Left lung (tissue), 10 donors: Measurements from ENCODE around the gene TENM3. TPM values are rescaled to one million over a fixed set of nuclear protein-coding genes. Genes with fewer than 3 reads are reported as not detected.

Experiments used
- ATAC-seq: fragments of 200-7000 bp; cut with Tn5 transposase; one replicate; pipeline ENCODE4 v1.9.1; 2020; ENCODE audit warnings: moderate library complexity
- DNase-seq, 4 donors: peaks; one replicate each; pipeline ENCODE4 v3.0.0-alpha.2; 2013 to 2020
- H3K27ac ChIP-seq, 2 donors: fragments of 200-600 bp; sonication (generic) in 1 of 2; one replicate each; pipeline versions ENCODE4 v1.5.0 to v1.8.0; 2020 to 2021
- H3K27me3 ChIP-seq, 2 donors: fragments of 200-600 bp; sonication (generic) in 1 of 2; one replicate each; pipeline versions ENCODE4 v1.5.0 to v1.8.0; 2020 to 2021
- H3K36me3 ChIP-seq, 2 donors: fragments of 200-600 bp; sonication (generic) in 1 of 2; one replicate each; pipeline versions ENCODE4 v1.5.0 to v1.8.0; 2020 to 2021
- H3K4me1 ChIP-seq, 2 donors: fragments of 200-600 bp; one replicate each; pipeline ENCODE4 v1.8.0; 2021
- H3K4me3 ChIP-seq, 2 donors: fragments of 200-600 bp; sonication (generic) in 1 of 2; one replicate each; pipeline versions ENCODE4 v1.5.0 to v1.8.0; 2020 to 2021; ENCODE audit warnings: mild to moderate bottlenecking in 1 of 2
- H3K9me3 ChIP-seq, 2 donors: fragments of 200-600 bp; sonication (generic) in 1 of 2; one replicate each; pipeline versions ENCODE4 v1.5.0 to v1.8.0; 2020 to 2021
- CTCF ChIP-seq, 2 donors: fragments of 200-600 bp; sonication (generic) in 1 of 2; IDR thresholded peaks; one replicate each; pipeline versions ENCODE4 v1.5.0 to v1.8.0; 2021; ENCODE audit warnings: antibody characterized with exemption in 2 of 2
- intact Hi-C, 2 donors: fragments of 100-400 bp; cut with DNase I; formaldehyde crosslinking; loops; one replicate each; pipeline versions ENCODE4 v1.11.2 to v1.14.2; 2022
- polyA plus RNA-seq, 6 donors: library from polyadenylated mRNA; unstranded; fragments of 120-200 nt; gene quantifications; one replicate each; pipeline ENCODE4 v1.2.1, GENCODE V29; 2013; ENCODE audit not compliant: insufficient read length in 6 of 6
- total RNA-seq, 2 donors: library from RNA; stranded (reverse); fragmentation: NEBNext Ultra II Directional; extraction: Animal tissue kit (Norgen Biotek cat#: 25700); gene quantifications; one replicate each; pipeline ENCODE4 v1.2.1, GENCODE V29; 2021
- donor health status: DM: no; HTN: yes; CAD: no.
- donor health status: DM: no; HTN: no; CAD: no.

The TENM3 gene
- total and polyA plus RNA-seq, 8 donors: 2.2 to 5.6 (median 3.1) TPM

GRCh38 chr4:182405087-182405486 is 161.9 kb downstream of the TENM3 start:
- no peak for ATAC-seq
- no peak overlapping the region for H3K4me3 ChIP-seq

GRCh38 chr4:182409271-182409670 is 166.1 kb downstream of the TENM3 start:
- no peak for TF ChIP-seq CTCF (IDR thresholded peaks at IDR 0.05)
- H3K4me3 ChIP-seq: no peak overlapping the region
- intact Hi-C loops: no loop called here

More at GRCh38 chr4:182405087-182405486, 161.9 kb downstream of the TENM3 start:
- Histone ChIP-seq H3K27ac (no peak overlapping the region), H3K27me3 (no peaks in the 10 kb centered on the region), H3K4me1 (no peaks in the 10 kb centered on the region), H3K9me3 (peaks cover 0 to 2% of the 10 kb centered on the region in 2 donors), H3K36me3 (no peaks in the 10 kb centered on the region)
- no peak for TF ChIP-seq CTCF (IDR thresholded peaks at IDR 0.05)
- intact Hi-C loops: no loop called here
- DNase-seq: no peak

GRCh38 chr4:182411391-182411790 is 168.2 kb downstream of the TENM3 start:
- H3K27ac ChIP-seq: no peak overlapping the region
- DNase-seq (no peak), ATAC-seq (no peak)
- H3K4me3 ChIP-seq: no peak overlapping the region
- TF ChIP-seq CTCF (IDR thresholded peaks at IDR 0.05): no peak
- no peaks in the 10 kb centered on the region for H3K36me3 ChIP-seq
- H3K4me1 ChIP-seq: no peaks in the 10 kb centered on the region
- no peaks in the 10 kb centered on the region for H3K27me3 ChIP-seq
- intact Hi-C loops: no loop called here
- H3K9me3 ChIP-seq: peaks cover 0 to 11% of the 10 kb centered on the region in 2 donors

More at GRCh38 chr4:182409271-182409670, 166.1 kb downstream of the TENM3 start:
- no peak overlapping the region for H3K27ac ChIP-seq
- no peak for DNase-seq
- no peak for ATAC-seq
- H3K9me3 ChIP-seq: peaks cover 0 to 14% of the 10 kb centered on the region in 2 donors
- H3K27me3 ChIP-seq: no peaks in the 10 kb centered on the region
- H3K36me3 ChIP-seq: no peaks in the 10 kb centered on the region
- H3K4me1 ChIP-seq: no peaks in the 10 kb centered on the region

GRCh38 chr4:182413550-182413949 is 170.3 kb downstream of the TENM3 start:
- no peak for DNase-seq
- Histone ChIP-seq H3K36me3 (no peaks in the 10 kb centered on the region), H3K4me3 (no peak overlapping the region), H3K4me1 (no peaks in the 10 kb centered on the region), H3K9me3 (peaks cover 0 to 11% of the 10 kb centered on the region in 2 donors), H3K27ac (no peak overlapping the region), H3K27me3 (no peaks in the 10 kb centered on the region)
- TF ChIP-seq CTCF (IDR thresholded peaks at IDR 0.05): no peak
- no peak for ATAC-seq
- intact Hi-C loops: no loop called here

GRCh38 chr4:182415116-182415515 is 171.9 kb downstream of the TENM3 start:
- Histone ChIP-seq H3K36me3 (no peaks in the 10 kb centered on the region), H3K27me3 (no peaks in the 10 kb centered on the region), H3K4me3 (no peak overlapping the region), H3K4me1 (no peaks in the 10 kb centered on the region), H3K9me3 (peaks cover 0 to 11% of the 10 kb centered on the region in 2 donors), H3K27ac (no peak overlapping the region)
- ATAC-seq: no peak
- intact Hi-C loops: no loop called here
- TF ChIP-seq CTCF (IDR thresholded peaks at IDR 0.05): no peak
- DNase-seq: no peak
